ENCODE results near the gene KIF3C.

GRCh38 chr2:25881764-25882163, 100.5 kb downstream of the KIF3C start:
- no peak for TF ChIP-seq CTCF (conservative IDR thresholded peaks at IDR 0.05 in 1 of 2, IDR thresholded peaks at IDR 0.05 in 1 of 2; ENCODE audit: low read depth in 1 of 2, low read length in 2 of 2)
- no peak for TF ChIP-seq EZH2 (IDR thresholded peaks at IDR 0.05; ENCODE audit: low read length, missing control alignments)

Data from fibroblast of lung (primary cell).